SK-N-MC (cell line): ENCODE measurements around the gene WFDC9.

Experiments used
- EZH2 ChIP-seq: fragments of 200-600 bp; sonication (generic); IDR thresholded peaks from one replicate; pipeline ENCODE4 v1.6.1; 2017; ENCODE audit warnings: antibody characterized with exemption
- POLR2AphosphoS5 ChIP-seq: IDR thresholded peaks from 2 replicates; pipeline ENCODE4 v1.6.1; 2012; ENCODE audit warnings: mild to moderate bottlenecking, low read depth, low read length, borderline replicate concordance

- no peak for TF ChIP-seq EZH2
- TF ChIP-seq POLR2AphosphoS5: no peak
Observed at GRCh38 chr20:45564760-45565276, 66.3 kb downstream of the WFDC9 start.
